Progenitor cell of endocrine pancreas (in vitro differentiated cells): ENCODE results near the gene HRNR. TPM values are rescaled to one million over a fixed set of nuclear protein-coding genes. Genes with fewer than 3 reads are reported as not detected.

Experiments used
- DNase-seq: peaks from one replicate; pipeline ENCODE4 v3.0.0; 2021; ENCODE audit warnings: low spot score; ENCODE audit not compliant: unreplicated experiment
- H3K27ac Mint-ChIP-seq: 2 replicates; pipeline ENCODE4 v1.8.0; 2021; ENCODE audit warnings: mild to moderate bottlenecking, moderate library complexity, mixed read lengths
- H3K27me3 Mint-ChIP-seq: 2 replicates; pipeline ENCODE4 v1.8.0; 2021; ENCODE audit warnings: mixed read lengths
- H3K36me3 Mint-ChIP-seq: 2 replicates; pipeline ENCODE4 v1.8.0; 2022; ENCODE audit warnings: mixed read lengths; ENCODE audit not compliant: insufficient read depth
- H3K4me1 Mint-ChIP-seq: 2 replicates; pipeline ENCODE4 v1.8.0; 2021; ENCODE audit warnings: low read depth, mixed read lengths
- H3K4me3 Mint-ChIP-seq: 2 replicates; pipeline ENCODE4 v1.8.0; 2021; ENCODE audit warnings: low read depth, mild to moderate bottlenecking, moderate library complexity, mixed read lengths
- H3K9me3 Mint-ChIP-seq: 2 replicates; pipeline ENCODE4 v1.8.0; 2021; ENCODE audit warnings: low read depth, mixed read lengths
- CTCF ChIP-seq: fragments of 200-600 bp; sonication (generic); IDR thresholded peaks from one replicate; pipeline ENCODE4 v1.5.0; 2021; ENCODE audit warnings: antibody characterized with exemption, mild to moderate bottlenecking; ENCODE audit not compliant: unreplicated experiment
- total RNA-seq: library from RNA; stranded (reverse); gene quantifications from 2 replicates; pipeline ENCODE4 v1.2.1, GENCODE V29; 2021

Gene HRNR
- total RNA-seq, 1 donor from 2014 or later: not detected

- no peak for TF ChIP-seq CTCF
- no peaks in the 10 kb centered on the region for H3K4me1 Mint-ChIP-seq
- H3K9me3 Mint-ChIP-seq: peaks cover 10% of the 10 kb centered on the region
- peaks cover 12% of the 10 kb centered on the region for H3K27me3 Mint-ChIP-seq
- H3K36me3 Mint-ChIP-seq: no peaks in the 10 kb centered on the region
- no peak overlapping the region for H3K27ac Mint-ChIP-seq
- no peak for DNase-seq
- H3K4me3 Mint-ChIP-seq: no peak overlapping the region
These were observed 44.4 kb downstream of the HRNR start for GRCh38 chr1:152179566-152179965.

GRCh38 chr1:152170287-152170905 is 53.6 kb downstream of the HRNR start:
- peaks cover 18% of the 10 kb centered on the region for H3K9me3 Mint-ChIP-seq

GRCh38 chr1:152169366-152170025 is 54.5 kb downstream of the HRNR start:
- no peak overlapping the region for H3K4me3 Mint-ChIP-seq
- no peaks in the 10 kb centered on the region for H3K4me1 Mint-ChIP-seq
- H3K9me3 Mint-ChIP-seq: peaks cover 15% of the 10 kb centered on the region

More at GRCh38 chr1:152170287-152170905, 53.6 kb downstream of the HRNR start:
- no peaks in the 10 kb centered on the region for H3K36me3 Mint-ChIP-seq
- DNase-seq: no peak
- TF ChIP-seq CTCF: no peak
- no peak overlapping the region for H3K27ac Mint-ChIP-seq
- H3K27me3 Mint-ChIP-seq: no peaks in the 10 kb centered on the region
- H3K4me1 Mint-ChIP-seq: no peaks in the 10 kb centered on the region
- no peak overlapping the region for H3K4me3 Mint-ChIP-seq

GRCh38 chr1:152168535-152168868 is 55.5 kb downstream of the HRNR start:
- H3K36me3 Mint-ChIP-seq: no peaks in the 10 kb centered on the region
- no peak for DNase-seq
- no peak overlapping the region for H3K27ac Mint-ChIP-seq
- H3K27me3 Mint-ChIP-seq: no peaks in the 10 kb centered on the region
- no peak overlapping the region for H3K4me3 Mint-ChIP-seq
- no peaks in the 10 kb centered on the region for H3K4me1 Mint-ChIP-seq
- H3K9me3 Mint-ChIP-seq: peaks cover 20% of the 10 kb centered on the region
- TF ChIP-seq CTCF: no peak

More at GRCh38 chr1:152169366-152170025, 54.5 kb downstream of the HRNR start:
- Mint-ChIP-seq H3K27ac (no peak overlapping the region), H3K27me3 (no peaks in the 10 kb centered on the region), H3K36me3 (no peaks in the 10 kb centered on the region)
- no peak for TF ChIP-seq CTCF
- DNase-seq: no peak

- H3K4me3 Mint-ChIP-seq: no peak overlapping the region
- no peaks in the 10 kb centered on the region for H3K27me3 Mint-ChIP-seq
- no peak for DNase-seq
- H3K36me3 Mint-ChIP-seq: no peaks in the 10 kb centered on the region
- TF ChIP-seq CTCF: no peak
- no peak overlapping the region for H3K27ac Mint-ChIP-seq
- H3K4me1 Mint-ChIP-seq: no peaks in the 10 kb centered on the region
- H3K9me3 Mint-ChIP-seq: peaks cover 16% of the 10 kb centered on the region
These were observed 56.0 kb downstream of the HRNR start for GRCh38 chr1:152167835-152168534.
